ENCODE data around the gene COL23A1.

DNA sequence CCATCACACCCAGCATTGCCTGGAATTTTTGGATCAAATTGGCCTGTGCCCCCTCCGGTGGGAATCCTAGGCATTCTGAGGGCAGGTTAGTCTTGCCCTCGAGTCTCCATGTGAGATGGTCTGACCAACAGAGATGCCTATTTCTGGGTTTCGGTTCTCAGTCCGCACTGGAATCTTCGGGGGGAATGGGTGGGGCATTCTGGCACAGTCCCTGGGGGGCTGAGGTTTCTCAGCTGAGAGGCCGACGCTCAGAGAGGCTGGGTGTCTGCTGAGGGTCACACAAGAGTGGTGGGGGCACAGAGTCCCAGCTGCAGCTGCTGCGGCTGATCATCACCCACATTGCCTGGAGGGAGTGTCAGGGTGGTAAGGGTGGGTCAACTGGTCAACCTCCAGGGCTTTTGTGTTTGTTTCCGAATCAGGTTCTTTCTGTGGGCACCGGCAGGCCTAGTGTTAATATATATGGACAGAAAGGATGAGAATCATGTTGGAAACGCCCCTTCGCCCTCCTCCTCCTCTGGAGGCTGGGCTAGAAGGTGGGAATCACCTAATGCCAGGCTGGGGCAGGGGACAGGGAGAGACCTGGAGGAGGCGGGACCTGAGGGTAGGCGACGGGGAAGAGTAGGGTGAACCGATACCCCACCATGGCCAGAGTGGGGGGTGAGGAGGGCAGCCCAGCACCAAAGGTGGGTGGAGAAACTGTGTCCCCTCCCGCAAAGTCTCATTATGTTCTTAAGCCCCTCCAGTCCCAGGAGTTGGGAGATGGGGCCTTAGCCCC, 208.1 kb downstream of the COL23A1 start:
- TF ChIP-seq, protein P1, sequence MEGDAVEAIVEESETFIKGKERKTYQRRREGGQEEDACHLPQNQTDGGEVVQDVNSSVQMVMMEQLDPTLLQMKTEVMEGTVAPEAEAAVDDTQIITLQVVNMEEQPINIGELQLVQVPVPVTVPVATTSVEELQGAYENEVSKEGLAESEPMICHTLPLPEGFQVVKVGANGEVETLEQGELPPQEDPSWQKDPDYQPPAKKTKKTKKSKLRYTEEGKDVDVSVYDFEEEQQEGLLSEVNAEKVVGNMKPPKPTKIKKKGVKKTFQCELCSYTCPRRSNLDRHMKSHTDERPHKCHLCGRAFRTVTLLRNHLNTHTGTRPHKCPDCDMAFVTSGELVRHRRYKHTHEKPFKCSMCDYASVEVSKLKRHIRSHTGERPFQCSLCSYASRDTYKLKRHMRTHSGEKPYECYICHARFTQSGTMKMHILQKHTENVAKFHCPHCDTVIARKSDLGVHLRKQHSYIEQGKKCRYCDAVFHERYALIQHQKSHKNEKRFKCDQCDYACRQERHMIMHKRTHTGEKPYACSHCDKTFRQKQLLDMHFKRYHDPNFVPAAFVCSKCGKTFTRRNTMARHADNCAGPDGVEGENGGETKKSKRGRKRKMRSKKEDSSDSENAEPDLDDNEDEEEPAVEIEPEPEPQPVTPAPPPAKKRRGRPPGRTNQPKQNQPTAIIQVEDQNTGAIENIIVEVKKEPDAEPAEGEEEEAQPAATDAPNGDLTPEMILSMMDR (conservative IDR thresholded peaks at IDR 0.05; ENCODE audit: low read depth, low read length), result no peak
- no peak for TF ChIP-seq EZH2 (IDR thresholded peaks at IDR 0.05; ENCODE audit: borderline replicate concordance, low read depth, low read length, poor library complexity, severe bottlenecking)
